HCT116 (cell line): Measurements from ENCODE around the gene SOCS7. TPM values are rescaled to one million over a fixed set of nuclear protein-coding genes. Genes with fewer than 3 reads are reported as not detected.
A peak's percentile ranks its signal among the peaks of the same experiment; 100 is the strongest.

Source experiments
- ATAC-seq: fragments of 200-7000 bp; cut with Tn5 transposase; 2 replicates; pipeline ENCODE4 v1.9.1; 2020; ENCODE audit warnings: mild to moderate bottlenecking, moderate library complexity
- BruUV-seq: library from RNA; stranded (reverse); fragments of 400-500 nt; replicated peaks from 2 replicates; lab custom pipeline; 2021; lab: Mats Ljungman, UMichigan
- CTCF ChIA-PET: fragments of 300-600 bp; sonication (Branson Sonifier 250); formaldehyde crosslinking; loops from one replicate; lab custom pipeline; 2021; ENCODE audit warnings: antibody characterized with exemption; lab: Charles Lee
- POLR2A ChIA-PET: fragments of 300-600, 350-600 bp; sonication (Branson Sonifier 250); formaldehyde crosslinking; loops from one replicate; lab custom pipeline; 2021; ENCODE audit warnings: antibody characterized with exemption; lab: Charles Lee
- RAD21 ChIA-PET, 2 experiments: fragments of 300-600 bp; sonication (Branson Sonifier 250); formaldehyde crosslinking; loops; one replicate each; lab custom pipeline; 2023; ENCODE audit warnings: low total read pairs in 2 of 2; ENCODE audit not compliant: uncharacterized antibody in 2 of 2, unreplicated experiment in 2 of 2, low non-redundant PET in 1 of 2; lab: Charles Lee
- DNase-seq: peaks from one replicate; pipeline ENCODE4 v3.0.0-alpha.2; 2010; ENCODE audit warnings: low read depth, low spot score
- H2AFZ ChIP-seq: fragments of 200-600 bp; shearing (Covaris generic), sonication (generic); 2 replicates; pipeline ENCODE4 v1.6.1; 2017; ENCODE audit warnings: low read depth, mixed run types, mixed read lengths, antibody characterized with exemption, low read length; ENCODE audit not compliant: poor library complexity, severe bottlenecking
- H3K27ac ChIP-seq: 2 replicates; pipeline ENCODE4 v1.5.1; 2012; ENCODE audit warnings: low read depth, low read length
- H3K27me3 ChIP-seq: fragments of 200-600 bp; sonication (generic); 2 replicates; pipeline ENCODE4 v1.6.1; 2016; ENCODE audit warnings: mixed run types, low read length, mixed read lengths; ENCODE audit not compliant: insufficient read depth
- H3K36me3 ChIP-seq, 2 experiments: fragments of 200-500 bp in 1 of 2; fragments of 200-600 bp in 1 of 2; sonication (Bioruptor generic) in 1 of 2; sonication (generic) in 1 of 2; 2 replicates each; pipeline versions ENCODE4 v1.5.1 to v1.6.1; 2014 to 2016; ENCODE audit warnings: low read length in 2 of 2, inconsistent platforms in 1 of 2, mixed read lengths in 1 of 2, mixed run types in 1 of 2; ENCODE audit not compliant: insufficient read depth in 2 of 2, control insufficient read depth in 1 of 2
- H3K4me1 ChIP-seq, 2 experiments: fragments of 200-600 bp in 1 of 2; sonication (generic) in 1 of 2; 2 replicates each; pipeline versions ENCODE4 v1.5.1 to v1.6.1; 2012 to 2017; ENCODE audit warnings: low read length in 2 of 2, inconsistent platforms in 1 of 2, mild to moderate bottlenecking in 1 of 2, mixed read lengths in 1 of 2, mixed run types in 1 of 2, moderate library complexity in 1 of 2; ENCODE audit not compliant: insufficient read depth in 2 of 2, control insufficient read depth in 1 of 2
- H3K4me2 ChIP-seq: fragments of 200-600 bp; sonication (generic); 2 replicates; pipeline ENCODE4 v1.6.1; 2017; ENCODE audit warnings: mixed run types, low read length, mixed read lengths
- H3K4me3 ChIP-seq, 2 experiments: fragments of 200-600 bp in 1 of 2; sonication (generic) in 1 of 2; replicated peaks in 1 of 2; 2 replicates each; pipeline ENCODE4 v1.5.1; 2011 to 2016; ENCODE audit warnings: low read length in 2 of 2, control low read depth in 1 of 2, low read depth in 1 of 2, mild to moderate bottlenecking in 1 of 2, mixed read lengths in 1 of 2, mixed run types in 1 of 2
- H3K79me2 ChIP-seq: fragments of 200-600 bp; sonication (generic); 2 replicates; pipeline ENCODE4 v1.6.1; 2017; ENCODE audit warnings: mild to moderate bottlenecking, mixed run types, low read length, moderate library complexity, mixed read lengths; ENCODE audit not compliant: insufficient read depth
- H3K9ac ChIP-seq: fragments of 200-600 bp; sonication (generic); 2 replicates; pipeline ENCODE4 v1.6.1; 2016; ENCODE audit warnings: low read length, mixed read lengths
- H3K9me2 ChIP-seq: fragments of 200-600 bp; sonication (generic), shearing (Covaris generic); 2 replicates; pipeline ENCODE4 v1.6.1; 2017; ENCODE audit warnings: mixed run types, mild to moderate bottlenecking, moderate library complexity; ENCODE audit not compliant: insufficient read depth
- H3K9me3 ChIP-seq, 2 experiments: fragments of 200-500 bp in 1 of 2; fragments of 200-600 bp in 1 of 2; sonication (Bioruptor generic) in 1 of 2; sonication (generic) in 1 of 2; 2 replicates each; pipeline ENCODE4 v1.6.1; 2014 to 2017; ENCODE audit warnings: low read length in 2 of 2, mixed read lengths in 2 of 2, inconsistent platforms in 1 of 2, low read depth in 1 of 2, mild to moderate bottlenecking in 1 of 2, mixed run types in 1 of 2, moderate library complexity in 1 of 2; ENCODE audit not compliant: control insufficient read depth in 1 of 2, insufficient read depth in 1 of 2
- H4K20me1 ChIP-seq: fragments of 200-600 bp; sonication (generic), shearing (Covaris generic); 2 replicates; pipeline ENCODE4 v1.6.1; 2017; ENCODE audit warnings: mixed run types, mild to moderate bottlenecking, moderate library complexity; ENCODE audit not compliant: insufficient read depth
- CBX3 ChIP-seq: IDR thresholded peaks from 2 replicates; pipeline ENCODE4 v1.6.1; 2012; ENCODE audit warnings: low read depth
- EZH2 ChIP-seq: fragments of 200-600 bp; sonication (generic); IDR thresholded peaks from 2 replicates; pipeline ENCODE4 v1.6.1; 2017; ENCODE audit warnings: antibody characterized with exemption, mixed run types
- JUND ChIP-seq: IDR thresholded peaks from 2 replicates; pipeline ENCODE4 v1.6.1; 2012
- RAD21 ChIP-seq: IDR thresholded peaks from 2 replicates; pipeline ENCODE4 v1.6.1; 2012; ENCODE audit warnings: low read depth, mild to moderate bottlenecking
- SP1 ChIP-seq: IDR thresholded peaks from 2 replicates; pipeline ENCODE4 v1.6.1; 2012; ENCODE audit warnings: low read depth
- SRF ChIP-seq: IDR thresholded peaks from 2 replicates; pipeline ENCODE4 v1.6.1; 2012; ENCODE audit warnings: low read depth
- TCF7L2 ChIP-seq: IDR thresholded peaks from 2 replicates; pipeline ENCODE4 v1.7.0; 2011; ENCODE audit warnings: borderline replicate concordance, inconsistent platforms; ENCODE audit not compliant: insufficient read depth, insufficient read length; ENCODE audit errors: extremely low read depth
- intact Hi-C: fragments of 100-400 bp; cut with micrococcal nuclease; formaldehyde crosslinking; loops from 2 replicates; pipeline ENCODE4 v1.10.0; 2022
- total RNA-seq: library from RNA; stranded (reverse); gene quantifications from one replicate; pipeline ENCODE4 v1.2.1, GENCODE V29; 2021; ENCODE audit not compliant: unreplicated experiment
- TF ChIP-seq, protein P1 (sequence below), 3 experiments: fragments of 200-600 bp in 1 of 3; sonication (generic) in 1 of 3; IDR thresholded peaks in 2 of 3; conservative IDR thresholded peaks in 1 of 3; 2 replicates each; pipeline ENCODE4 v1.5.1; 2012 to 2017; ENCODE audit warnings: low read depth in 2 of 3, low read length in 2 of 3, antibody characterized with exemption in 1 of 3, borderline replicate concordance in 1 of 3, control low read depth in 1 of 3, mild to moderate bottlenecking in 1 of 3, mixed read lengths in 1 of 3, mixed run types in 1 of 3, moderate library complexity in 1 of 3; ENCODE audit not compliant: insufficient read depth in 1 of 3
- TF ChIP-seq, protein P2 (sequence below): IDR thresholded peaks from 2 replicates; pipeline ENCODE4 v1.6.1; 2012

The SOCS7 gene
- total RNA-seq, 1 experiment from 2014 or later, result 49.9 TPM

DNA sequence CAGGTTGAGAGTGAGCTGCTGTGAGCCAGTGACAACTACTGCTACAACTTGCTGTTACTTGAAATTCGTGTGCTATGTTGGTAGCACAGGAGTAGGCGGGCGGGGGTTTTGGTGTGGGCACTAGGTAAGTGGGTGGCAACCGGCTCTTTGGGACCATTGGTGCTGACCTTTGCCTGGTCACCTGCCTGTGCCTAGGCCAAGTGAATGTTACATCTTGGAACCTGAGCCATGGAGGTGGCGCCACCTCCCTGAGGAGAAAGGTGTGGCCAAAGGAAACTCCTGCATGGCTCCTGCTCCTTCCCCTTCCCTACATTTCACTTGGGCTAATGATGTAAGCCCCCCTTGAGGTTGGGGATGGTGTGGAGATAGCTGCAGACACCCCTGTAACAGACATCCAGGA is 51.3 kb downstream of the SOCS7 start:
- Histone ChIP-seq H3K4me1 (peaks cover 0 to 5% of the 10 kb centered on the region in 2 experiments; a peak in 1 of 4 replicates), H3K9ac (no peak overlapping the region), H4K20me1 (no peaks in the 10 kb centered on the region), H3K27ac (no peak overlapping the region), H2AFZ (no peak overlapping the region), H3K27me3 (no peaks in the 10 kb centered on the region), H3K9me2 (no peaks in the 10 kb centered on the region), H3K4me3 (no peak overlapping the region), H3K79me2 (no peaks in the 10 kb centered on the region), H3K36me3 (peaks cover 4 to 15% of the 10 kb centered on the region in 2 experiments; a peak in 3 of 4 replicates), H3K4me2 (no peak overlapping the region), H3K9me3 (no peaks in the 10 kb centered on the region)
- peak; percentile 68 for ATAC-seq
- intact Hi-C loops, result no loop called here
- no peak for DNase-seq
- ChIA-PET POLR2A (interaction anchor here (0.5 kb wide), 1 partner anchor 20 kb away, joined by 3 read pairs; no protein-coding TSS in a partner anchor), CTCF (interaction anchor here (1.1 to 3.5 kb wide), 2 partner anchors 10 to 54 kb away, joined by 3 to 15 read pairs; no protein-coding TSS in a partner anchor), RAD21 (no interaction called here)
- BruUV-seq, result no TSS peak
- TF ChIP-seq CBX3, result no peak
- no peak for TF ChIP-seq EZH2
- TF ChIP-seq SP1, result no peak
- TF ChIP-seq, protein P1, sequence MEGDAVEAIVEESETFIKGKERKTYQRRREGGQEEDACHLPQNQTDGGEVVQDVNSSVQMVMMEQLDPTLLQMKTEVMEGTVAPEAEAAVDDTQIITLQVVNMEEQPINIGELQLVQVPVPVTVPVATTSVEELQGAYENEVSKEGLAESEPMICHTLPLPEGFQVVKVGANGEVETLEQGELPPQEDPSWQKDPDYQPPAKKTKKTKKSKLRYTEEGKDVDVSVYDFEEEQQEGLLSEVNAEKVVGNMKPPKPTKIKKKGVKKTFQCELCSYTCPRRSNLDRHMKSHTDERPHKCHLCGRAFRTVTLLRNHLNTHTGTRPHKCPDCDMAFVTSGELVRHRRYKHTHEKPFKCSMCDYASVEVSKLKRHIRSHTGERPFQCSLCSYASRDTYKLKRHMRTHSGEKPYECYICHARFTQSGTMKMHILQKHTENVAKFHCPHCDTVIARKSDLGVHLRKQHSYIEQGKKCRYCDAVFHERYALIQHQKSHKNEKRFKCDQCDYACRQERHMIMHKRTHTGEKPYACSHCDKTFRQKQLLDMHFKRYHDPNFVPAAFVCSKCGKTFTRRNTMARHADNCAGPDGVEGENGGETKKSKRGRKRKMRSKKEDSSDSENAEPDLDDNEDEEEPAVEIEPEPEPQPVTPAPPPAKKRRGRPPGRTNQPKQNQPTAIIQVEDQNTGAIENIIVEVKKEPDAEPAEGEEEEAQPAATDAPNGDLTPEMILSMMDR (IDR thresholded peaks at IDR 0.05 in 2 of 3, conservative IDR thresholded peaks at IDR 0.05 in 1 of 3; ENCODE audit: borderline replicate concordance in 1 of 3, insufficient read depth in 1 of 3, low read depth in 2 of 3, low read length in 2 of 3), result peak in 2 of 3 experiments; percentile 27 to 43; a peak in 3 of 6 replicates
- TF ChIP-seq RAD21, result peak; percentile 52
- TF ChIP-seq TCF7L2, result no peak
- TF ChIP-seq, all 23 proteins: peak for 2

DNA sequence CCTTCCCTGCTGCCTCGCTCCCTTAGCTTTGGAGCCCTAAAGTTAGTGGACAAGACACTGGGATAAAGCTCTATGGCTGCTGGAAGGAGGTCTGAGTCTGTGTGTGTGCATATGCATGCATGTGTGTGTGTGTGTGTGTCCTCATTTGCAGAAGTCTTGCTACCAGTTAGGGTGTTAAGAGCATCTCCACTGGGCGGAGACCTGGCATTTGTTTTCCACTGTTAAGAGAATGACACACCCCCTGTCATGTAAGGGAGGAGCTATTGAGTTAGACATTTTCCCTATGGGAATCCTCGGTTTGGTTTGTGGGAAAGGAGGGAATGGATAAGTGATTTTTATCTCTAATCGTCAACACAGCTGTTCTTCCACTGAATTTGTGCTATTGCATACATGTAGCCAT is 51.8 kb downstream of the SOCS7 start:
- CTCF ChIA-PET, result interaction anchor here (0.8 to 3.5 kb wide), 3 partner anchors 9 to 54 kb away, joined by 3 to 15 read pairs (median 3); no protein-coding TSS in a partner anchor
- POLR2A ChIA-PET, result no interaction called here
- Histone ChIP-seq H4K20me1 (no peaks in the 10 kb centered on the region), H3K4me3 (no peak overlapping the region), H2AFZ (no peak overlapping the region), H3K27ac (no peak overlapping the region), H3K9ac (no peak overlapping the region), H3K9me3 (no peaks in the 10 kb centered on the region), H3K4me2 (no peak overlapping the region), H3K9me2 (no peaks in the 10 kb centered on the region), H3K79me2 (no peaks in the 10 kb centered on the region), H3K4me1 (peaks cover 0 to 5% of the 10 kb centered on the region in 2 experiments; a peak in 1 of 4 replicates), H3K36me3 (peaks cover 4 to 15% of the 10 kb centered on the region in 2 experiments; a peak in 3 of 4 replicates), H3K27me3 (no peaks in the 10 kb centered on the region)
- no peak for DNase-seq
- 0 out of 2 replicates have a peak, but pooled peaks have one; percentile 16 for TF ChIP-seq JUND
- no peak for TF ChIP-seq SRF
- TF ChIP-seq, protein P2, sequence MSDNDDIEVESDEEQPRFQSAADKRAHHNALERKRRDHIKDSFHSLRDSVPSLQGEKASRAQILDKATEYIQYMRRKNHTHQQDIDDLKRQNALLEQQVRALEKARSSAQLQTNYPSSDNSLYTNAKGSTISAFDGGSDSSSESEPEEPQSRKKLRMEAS, result no peak
- BruUV-seq, result no TSS peak
- intact Hi-C loops, result no loop called here
- RAD21 ChIA-PET, result interaction anchor here in 1 of 2 experiments (0.8 kb wide), 1 partner anchor 54 kb away, joined by 5 read pairs; no protein-coding TSS in a partner anchor
- peak; percentile 74 for ATAC-seq
